OCI-LY7 (cell line): Measurements from ENCODE around the gene SLC38A5. TPM values are rescaled to one million over a fixed set of nuclear protein-coding genes. Genes with fewer than 3 reads are reported as not detected.
"Not testable (repeated sequence)": the region's sequence is repeated elsewhere in the genome, so short reads cannot be mapped to it uniquely, and the experiment has no call there.

Experiments used
- BruUV-seq: library from RNA; stranded (reverse); fragments of 400-500 nt; replicated peaks from 2 replicates; lab custom pipeline; 2021; lab: Mats Ljungman, UMichigan
- CTCF ChIA-PET: fragments of 300-600 bp; sonication (Branson Sonifier 250); formaldehyde crosslinking; loops from one replicate; lab custom pipeline; 2022; ENCODE audit warnings: antibody characterized with exemption; ENCODE audit not compliant: unreplicated experiment; lab: Charles Lee
- POLR2A ChIA-PET: fragments of 300-600 bp; sonication (Branson Sonifier 250); formaldehyde crosslinking; loops from one replicate; lab custom pipeline; 2022; ENCODE audit warnings: antibody characterized with exemption; lab: Charles Lee
- DNase-seq: peaks from one replicate; pipeline ENCODE4 v3.0.0-alpha.2; 2015; ENCODE audit warnings: low spot score
- H2AFZ ChIP-seq: fragments of 200-600 bp; sonication (generic), shearing (Covaris generic); 2 replicates; pipeline ENCODE4 v1.6.1; 2014; ENCODE audit warnings: mild to moderate bottlenecking, antibody characterized with exemption, low read length, moderate library complexity
- H3K27ac ChIP-seq: fragments of 200-600 bp; sonication (generic); 2 replicates; pipeline ENCODE4 v1.5.1; 2014; ENCODE audit warnings: mixed run types, low read depth, mild to moderate bottlenecking, moderate library complexity, low read length, inconsistent platforms; ENCODE audit not compliant: poor library complexity, severe bottlenecking
- H3K36me3 ChIP-seq: fragments of 200-600 bp; sonication (generic); 2 replicates; pipeline ENCODE4 v1.6.1; 2014; ENCODE audit warnings: mild to moderate bottlenecking, antibody characterized with exemption, low read length, moderate library complexity, mixed read lengths; ENCODE audit not compliant: insufficient read depth
- H3K4me1 ChIP-seq: fragments of 200-600 bp; sonication (generic); 2 replicates; pipeline ENCODE4 v1.5.1; 2014; ENCODE audit warnings: mild to moderate bottlenecking, low read length; ENCODE audit not compliant: insufficient read depth, poor library complexity, severe bottlenecking
- H3K4me2 ChIP-seq: fragments of 200-600 bp; sonication (generic); 2 replicates; pipeline ENCODE4 v1.6.1; 2014; ENCODE audit warnings: mild to moderate bottlenecking, low read length
- H3K4me3 ChIP-seq: fragments of 200-600 bp; sonication (generic); 2 replicates; pipeline ENCODE4 v1.5.1; 2014; ENCODE audit warnings: mild to moderate bottlenecking, low read depth, low read length; ENCODE audit not compliant: poor library complexity, severe bottlenecking
- H3K79me2 ChIP-seq: fragments of 200-600 bp; sonication (generic); 2 replicates; pipeline ENCODE4 v1.6.1; 2016; ENCODE audit warnings: low read depth, mild to moderate bottlenecking, low read length, moderate library complexity, mixed read lengths; ENCODE audit not compliant: insufficient read depth
- H3K9me2 ChIP-seq: fragments of 200-600 bp; sonication (generic); 2 replicates; pipeline ENCODE4 v1.6.1; 2016; ENCODE audit warnings: mild to moderate bottlenecking, low read length, mixed read lengths; ENCODE audit not compliant: insufficient read depth
- H3K9me3 ChIP-seq: fragments of 200-600 bp; sonication (generic); 2 replicates; pipeline ENCODE4 v1.6.1; 2014; ENCODE audit warnings: mild to moderate bottlenecking, mixed run types, low read length, mixed read lengths
- H4K20me1 ChIP-seq: fragments of 200-600 bp; sonication (generic); 2 replicates; pipeline ENCODE4 v1.6.1; 2014; ENCODE audit warnings: mild to moderate bottlenecking, antibody characterized with exemption, low read length, moderate library complexity, mixed read lengths; ENCODE audit not compliant: insufficient read depth
- CTCF ChIP-seq: fragments of 200-600 bp; sonication (generic); conservative IDR thresholded peaks from 2 replicates; pipeline ENCODE4 v1.5.1; 2014; ENCODE audit warnings: mild to moderate bottlenecking, antibody characterized with exemption, low read length, moderate library complexity, mixed read lengths
- EZH2phosphoT487 ChIP-seq: fragments of 200-600 bp; sonication (generic); IDR thresholded peaks from 2 replicates; pipeline ENCODE4 v1.6.1; 2018; ENCODE audit warnings: low read depth, borderline replicate concordance, mild to moderate bottlenecking, mixed run types, antibody characterized with exemption, low read length, moderate library complexity, mixed read lengths
- intact Hi-C: fragments of 100-400 bp; cut with micrococcal nuclease; formaldehyde crosslinking; loops from one replicate; pipeline ENCODE4 v1.10.0; 2022; ENCODE audit not compliant: unreplicated experiment
- total RNA-seq, 2 experiments: library from RNA; depleted of rRNA in 1 of 2; stranded (reverse); fragments of >200 nt in 1 of 2; shearing (Covaris generic) in 1 of 2; gene quantifications; 2 replicates each; pipeline ENCODE4 v1.2.3, GENCODE V29; 2014 to 2022

Gene SLC38A5
- total RNA-seq, 2 experiments from 2014 or later: 38.6 to 45.6 TPM

GRCh38 chrX:48451708-48452107, 18.4 kb downstream of the SLC38A5 start:
- BruUV-seq: no TSS peak
- TF ChIP-seq CTCF: no peak
- no peak for TF ChIP-seq EZH2phosphoT487
- intact Hi-C loops: no loop called here
- Histone ChIP-seq H3K36me3 (no peaks in the 10 kb centered on the region), H3K4me2 (no peak overlapping the region), H4K20me1 (no peaks in the 10 kb centered on the region), H3K4me3 (no peak overlapping the region), H2AFZ (no peak overlapping the region), H3K9me2 (no peaks in the 10 kb centered on the region), H3K9me3 (no peaks in the 10 kb centered on the region), H3K27ac (no peak overlapping the region), H3K79me2 (no peaks in the 10 kb centered on the region), H3K4me1 (no peaks in the 10 kb centered on the region)
- ChIA-PET POLR2A (no interaction called here), CTCF (no interaction called here)
- DNase-seq: no peak

- TF ChIP-seq EZH2phosphoT487 (no peak), CTCF (no peak)
- Histone ChIP-seq H4K20me1 (no peaks in the 10 kb centered on the region), H3K4me2 (no peak overlapping the region), H2AFZ (no peak overlapping the region), H3K27ac (no peak overlapping the region), H3K4me3 (no peak overlapping the region), H3K4me1 (no peaks in the 10 kb centered on the region), H3K9me2 (no peaks in the 10 kb centered on the region), H3K9me3 (no peaks in the 10 kb centered on the region), H3K79me2 (no peaks in the 10 kb centered on the region), H3K36me3 (no peaks in the 10 kb centered on the region)
- no TSS peak for BruUV-seq
- intact Hi-C loops: no loop called here
- CTCF ChIA-PET: no interaction called here
- DNase-seq: no peak
- POLR2A ChIA-PET: no interaction called here
Observed at GRCh38 chrX:48450076-48450475, 20.0 kb downstream of the SLC38A5 start.

GRCh38 chrX:48447201-48447600, 22.9 kb downstream of the SLC38A5 start:
- intact Hi-C loops, H3K9me3 ChIP-seq, H4K20me1 ChIP-seq, CTCF ChIA-PET, H3K36me3 ChIP-seq, H3K79me2 ChIP-seq, H2AFZ ChIP-seq, H3K9me2 ChIP-seq, BruUV-seq, H3K4me3 ChIP-seq, DNase-seq, H3K4me2 ChIP-seq, H3K4me1 ChIP-seq, H3K27ac ChIP-seq, POLR2A ChIA-PET: not testable (repeated sequence)

- H2AFZ ChIP-seq, H3K27ac ChIP-seq, H3K79me2 ChIP-seq, POLR2A ChIA-PET, H4K20me1 ChIP-seq, H3K4me1 ChIP-seq, intact Hi-C loops, H3K4me3 ChIP-seq, H3K9me2 ChIP-seq, H3K36me3 ChIP-seq, BruUV-seq, CTCF ChIA-PET, H3K4me2 ChIP-seq, H3K9me3 ChIP-seq, DNase-seq: not testable (repeated sequence)
Observed at GRCh38 chrX:48433713-48434112, 36.3 kb downstream of the SLC38A5 start.

- H3K27ac ChIP-seq, H3K36me3 ChIP-seq, DNase-seq, H3K9me3 ChIP-seq, H3K4me3 ChIP-seq, H3K9me2 ChIP-seq, POLR2A ChIA-PET, intact Hi-C loops, H3K4me2 ChIP-seq, H4K20me1 ChIP-seq, H2AFZ ChIP-seq, H3K4me1 ChIP-seq, H3K79me2 ChIP-seq, BruUV-seq, CTCF ChIA-PET: not testable (repeated sequence)
Observed at GRCh38 chrX:48430166-48430565, 39.9 kb downstream of the SLC38A5 start.
